NOMO-1 (cell line): ENCODE results near the gene ACOT8.
A peak's percentile ranks its signal among the peaks of the same experiment; 100 is the strongest.
"Not testable (repeated sequence)": the region's sequence is repeated elsewhere in the genome, so short reads cannot be mapped to it uniquely, and the experiment has no call there.

Source experiments
- DNase-seq, 2 experiments: peaks; one replicate each; lab custom pipeline; 2025; ENCODE audit not compliant: unreplicated experiment in 2 of 2; lab: John Stamatoyannopoulos, UW

Gene ACOT8

GRCh38 chr20:45829673-45830106, 27.5 kb downstream of the ACOT8 start:
- not testable (repeated sequence) for DNase-seq

- DNase-seq: no peak
These were observed 28.6 kb downstream of the ACOT8 start for GRCh38 chr20:45828589-45828988.

- no peak for DNase-seq
These were observed 29.5 kb downstream of the ACOT8 start for GRCh38 chr20:45827712-45828111.

GRCh38 chr20:45827030-45827652, 30.1 kb downstream of the ACOT8 start, which contains the start of gene TNNC2:
Gene TNNC2 (minus strand): TSS chr20:45827312. CDS start chr20:45827248, 64 bp downstream.
- DNase-seq: no peak

GRCh38 chr20:45826381-45827019, 30.7 kb downstream of the ACOT8 start:
- no peak for DNase-seq

GRCh38 chr20:45823949-45824835, 33.0 kb downstream of the ACOT8 start:
- peak; percentile 47 to 51 for DNase-seq

- DNase-seq: no peak
These were observed 34.3 kb downstream of the ACOT8 start for GRCh38 chr20:45822857-45823256.

- DNase-seq: no peak
These were observed 35.2 kb downstream of the ACOT8 start for GRCh38 chr20:45821947-45822346.

- DNase-seq: no peak
These were observed 37.7 kb downstream of the ACOT8 start for GRCh38 chr20:45819466-45819865.

GRCh38 chr20:45818239-45818638, 39.0 kb downstream of the ACOT8 start:
- no peak for DNase-seq

- DNase-seq: no peak
These were observed 39.6 kb downstream of the ACOT8 start for GRCh38 chr20:45817376-45818194.

- DNase-seq: no peak
These were observed 40.2 kb downstream of the ACOT8 start for GRCh38 chr20:45816951-45817350.

- no peak for DNase-seq
These were observed 42.9 kb downstream of the ACOT8 start for GRCh38 chr20:45814314-45814713.

GRCh38 chr20:45813489-45813888, 43.7 kb downstream of the ACOT8 start:
- DNase-seq: no peak

- no peak for DNase-seq
These were observed 44.2 kb downstream of the ACOT8 start for GRCh38 chr20:45813006-45813340.

- DNase-seq: peak; percentile 87 to 90
These were observed 44.8 kb downstream of the ACOT8 start, which contains the start of gene UBE2C for GRCh38 chr20:45812157-45813005. Gene UBE2C (plus strand): TSS chr20:45812644. CDS start chr20:45812696, 52 bp downstream.

GRCh38 chr20:45810191-45810970, 46.8 kb downstream of the ACOT8 start:
- no peak for DNase-seq

GRCh38 chr20:45801851-45802250, 55.3 kb downstream of the ACOT8 start:
- no peak for DNase-seq
